HG02623 (cell line): ENCODE measurements around the gene ZBTB11.
"Not testable (repeated sequence)": the region's sequence is repeated elsewhere in the genome, so short reads cannot be mapped to it uniquely, and the experiment has no call there.

Source experiments
- ATAC-seq: cut with Tn5 transposase; IDR thresholded peaks from one replicate; pipeline ENCODE4 v1.9.1; 2021; ENCODE audit warnings: moderate library complexity; ENCODE audit not compliant: unreplicated experiment

The ZBTB11 gene

GRCh38 chr3:101676765-101677435 is at the start of gene ZBTB11:
Gene ZBTB11 (minus strand): TSS chr3:101677132. CDS start chr3:101676914, 218 bp downstream.
- peak; percentile 69 for ATAC-seq

GRCh38 chr3:101725890-101726275 is 49.0 kb upstream of the ZBTB11 start:
- no peak for ATAC-seq

GRCh38 chr3:101725194-101725889 is 48.4 kb upstream of the ZBTB11 start:
- peak; percentile 1 for ATAC-seq

GRCh38 chr3:101724329-101725193 is 47.6 kb upstream of the ZBTB11 start, which contains the start of gene CEP97:
Gene CEP97 (plus strand): TSS chr3:101724614. CDS start chr3:101724677, 63 bp downstream.
- ATAC-seq: peak; percentile 89

- peak; percentile 51 for ATAC-seq
These were observed 45.7 kb upstream of the ZBTB11 start for GRCh38 chr3:101722394-101723173.

GRCh38 chr3:101720851-101721840 is 44.2 kb upstream of the ZBTB11 start:
- no peak for ATAC-seq

- ATAC-seq: no peak
These were observed 42.8 kb upstream of the ZBTB11 start for GRCh38 chr3:101719604-101720185.

GRCh38 chr3:101718455-101718854 is 41.5 kb upstream of the ZBTB11 start:
- no peak for ATAC-seq

- no peak for ATAC-seq
These were observed 32.2 kb upstream of the ZBTB11 start for GRCh38 chr3:101709126-101709525.

- ATAC-seq: not testable (repeated sequence)
These were observed 27.7 kb upstream of the ZBTB11 start for GRCh38 chr3:101704639-101705038.

GRCh38 chr3:101703169-101703568 is 26.2 kb upstream of the ZBTB11 start:
- ATAC-seq: no peak

- ATAC-seq: no peak
These were observed 25.8 kb upstream of the ZBTB11 start for GRCh38 chr3:101702726-101703125.

- no peak for ATAC-seq
These were observed 25.0 kb upstream of the ZBTB11 start for GRCh38 chr3:101701696-101702634.

GRCh38 chr3:101695779-101696372 is 18.9 kb upstream of the ZBTB11 start:
- no peak for ATAC-seq

- ATAC-seq: not testable (repeated sequence)
These were observed 17.9 kb upstream of the ZBTB11 start for GRCh38 chr3:101694836-101695235.

- peak; percentile 87 for ATAC-seq
These were observed 16.6 kb upstream of the ZBTB11 start for GRCh38 chr3:101693540-101693939.
